Stimulated activated CD8-positive, alpha-beta memory T cell treated with anti-CD3 and anti-CD28 coated beads, Interleukin-12 subunit alpha, Interleukin-12 subunit beta, amount 100 ng/mL, for 1 hour (primary cell): ENCODE data around the gene ENDOG.
"Not testable (repeated sequence)": the region's sequence is repeated elsewhere in the genome, so short reads cannot be mapped to it uniquely, and the experiment has no call there.

ENCODE experiments used
- DNase-seq: peaks from one replicate; pipeline ENCODE4 v3.0.0-alpha.2; 2020; ENCODE audit warnings: low read depth

ENDOG gene

DNA sequence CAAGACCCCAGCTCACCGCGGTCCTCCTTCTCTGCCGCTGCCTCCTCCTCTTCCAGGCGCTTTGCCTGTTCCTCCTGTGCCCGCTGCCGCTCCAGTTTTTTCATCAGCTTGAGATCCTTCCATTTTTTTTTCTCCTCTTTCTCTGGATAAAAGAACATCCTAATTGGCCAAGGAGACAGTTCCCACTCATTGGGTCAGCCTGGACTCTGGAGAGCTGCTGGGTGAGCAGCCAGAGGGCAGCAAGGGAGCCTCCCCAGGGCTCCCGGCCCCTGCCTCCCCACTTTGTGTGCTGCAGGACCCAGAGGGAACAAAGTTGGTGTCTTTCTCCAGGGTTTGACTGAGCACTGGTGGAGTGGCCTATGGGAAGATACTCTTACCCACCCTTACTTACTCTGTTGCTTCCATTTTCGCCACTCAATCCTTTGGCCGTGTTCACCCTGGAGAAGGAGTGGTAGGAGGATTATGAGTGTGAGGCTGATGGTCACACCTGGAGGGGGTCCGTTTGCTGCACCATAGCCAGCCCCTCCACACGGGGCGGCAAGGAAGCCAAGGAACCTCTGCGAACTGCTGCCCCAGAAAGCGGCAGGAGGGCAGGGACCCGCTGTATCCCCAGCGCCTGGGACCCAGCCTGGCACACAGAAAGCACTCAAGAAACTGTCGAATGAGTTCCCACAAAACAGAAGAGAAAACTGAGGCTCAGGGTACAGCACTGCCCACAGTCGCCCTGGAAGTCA is 10.6 kb downstream of the ENDOG start:
- no peak for DNase-seq

DNA sequence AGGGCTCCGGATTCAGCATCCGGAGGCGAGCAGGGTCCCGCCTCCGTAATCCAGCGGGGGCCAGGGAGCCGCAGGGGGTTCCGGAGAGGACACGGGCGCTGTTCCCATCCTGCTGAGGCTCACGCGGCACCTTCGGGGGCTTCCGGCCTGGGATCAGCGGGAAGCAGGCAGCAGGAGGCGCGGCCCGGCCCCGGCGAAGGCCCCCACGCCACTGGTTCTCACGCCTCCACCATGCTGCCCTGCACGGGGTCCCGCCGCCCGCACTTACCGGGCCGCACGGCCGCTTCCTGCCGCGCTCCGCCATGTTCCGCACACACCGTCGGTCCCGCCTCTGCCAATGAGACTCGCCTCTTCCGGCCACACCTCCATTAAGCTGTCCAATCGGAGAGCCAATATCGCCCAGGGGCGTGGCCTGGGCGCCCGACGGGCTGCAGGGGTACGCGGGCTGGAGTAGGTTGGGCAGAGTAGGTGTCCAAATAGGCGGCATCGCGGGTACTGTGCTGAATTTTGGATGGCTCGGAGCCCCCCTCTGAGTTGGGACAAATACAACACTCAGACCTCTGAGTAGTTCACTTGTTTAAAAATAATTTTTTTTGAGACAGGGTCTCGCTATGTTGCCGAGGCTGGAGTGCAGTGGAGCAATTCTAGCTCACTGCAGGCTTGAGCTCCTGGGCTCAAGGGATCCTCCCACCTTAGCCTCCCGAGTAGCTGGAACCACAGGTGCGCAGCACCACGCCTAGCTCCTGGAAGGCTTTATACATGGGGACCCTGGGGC is 11.4 kb downstream of the ENDOG start, which contains the start of gene SPOUT1:
SPOUT1 (minus strand) TSS at position 318 of the 775 bp plus-strand sequence; CDS start at position 304, 14 bp downstream.
- peak; percentile 88 for DNase-seq

DNA sequence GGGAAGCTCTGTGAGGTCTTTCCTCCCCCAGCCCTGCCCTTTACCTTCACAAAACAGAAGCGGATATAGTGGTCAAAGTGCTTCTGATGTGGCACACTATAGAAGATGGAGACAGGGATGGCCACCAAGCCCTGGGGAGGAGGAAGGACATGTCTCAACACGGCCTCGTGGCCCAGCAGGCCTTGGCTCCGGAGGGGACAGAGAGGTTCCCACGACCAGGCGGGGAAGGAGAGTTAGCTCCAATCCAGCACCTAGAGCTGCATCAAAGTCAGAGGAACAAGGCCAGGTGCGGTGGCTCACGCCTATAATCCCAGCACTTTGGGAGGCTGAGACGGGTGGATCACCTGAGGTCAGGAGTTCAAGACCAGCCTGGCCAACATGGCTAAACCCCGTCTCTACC is 15.4 kb downstream of the ENDOG start:
- DNase-seq, result no peak

DNA sequence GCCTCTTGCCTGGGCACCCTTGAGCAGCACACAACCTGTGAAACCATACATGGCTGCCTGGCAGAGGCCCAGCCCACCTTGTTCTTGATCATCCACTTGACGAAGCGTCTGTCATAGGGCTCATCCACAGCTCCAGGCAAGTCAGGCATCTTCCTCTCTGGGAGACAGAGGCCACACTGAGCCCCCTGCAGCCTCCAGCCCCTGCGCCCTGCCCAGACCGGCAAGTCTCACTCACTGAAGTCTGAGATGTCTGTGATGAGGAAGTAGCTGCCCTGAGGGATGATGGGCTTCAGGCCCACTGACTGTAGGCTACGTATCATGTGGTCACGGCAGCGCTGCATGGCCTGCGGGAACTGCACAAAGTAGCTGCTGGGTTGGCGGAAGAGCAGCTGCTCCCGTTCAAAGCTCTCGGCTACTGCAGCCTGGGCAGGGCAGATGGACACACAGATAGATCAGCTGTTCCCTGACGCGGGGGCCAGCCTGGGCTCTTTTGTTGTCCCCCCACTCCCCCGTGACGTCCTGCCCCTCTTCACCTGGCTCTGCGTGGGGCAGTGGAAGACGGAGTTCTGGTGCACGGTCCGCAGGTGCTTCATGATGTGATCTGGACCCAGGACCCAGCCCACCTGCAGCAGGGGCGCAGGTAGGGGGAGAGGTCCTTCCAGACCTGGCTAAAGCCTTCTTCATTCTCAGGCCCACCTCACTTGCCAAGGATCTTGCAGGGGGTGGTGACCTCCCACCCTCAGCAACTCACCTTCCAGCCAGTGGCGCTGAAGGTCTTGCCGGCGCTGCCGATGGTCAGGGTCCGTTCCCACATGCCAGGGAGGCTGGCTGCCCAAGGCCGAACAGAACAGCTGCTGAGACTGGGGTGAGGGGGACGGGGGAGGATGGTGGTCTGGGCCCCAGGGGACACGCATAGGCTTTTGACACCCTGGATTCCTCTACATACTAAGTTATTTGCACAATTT is 17.2 kb downstream of the ENDOG start:
- DNase-seq, result no peak

DNA sequence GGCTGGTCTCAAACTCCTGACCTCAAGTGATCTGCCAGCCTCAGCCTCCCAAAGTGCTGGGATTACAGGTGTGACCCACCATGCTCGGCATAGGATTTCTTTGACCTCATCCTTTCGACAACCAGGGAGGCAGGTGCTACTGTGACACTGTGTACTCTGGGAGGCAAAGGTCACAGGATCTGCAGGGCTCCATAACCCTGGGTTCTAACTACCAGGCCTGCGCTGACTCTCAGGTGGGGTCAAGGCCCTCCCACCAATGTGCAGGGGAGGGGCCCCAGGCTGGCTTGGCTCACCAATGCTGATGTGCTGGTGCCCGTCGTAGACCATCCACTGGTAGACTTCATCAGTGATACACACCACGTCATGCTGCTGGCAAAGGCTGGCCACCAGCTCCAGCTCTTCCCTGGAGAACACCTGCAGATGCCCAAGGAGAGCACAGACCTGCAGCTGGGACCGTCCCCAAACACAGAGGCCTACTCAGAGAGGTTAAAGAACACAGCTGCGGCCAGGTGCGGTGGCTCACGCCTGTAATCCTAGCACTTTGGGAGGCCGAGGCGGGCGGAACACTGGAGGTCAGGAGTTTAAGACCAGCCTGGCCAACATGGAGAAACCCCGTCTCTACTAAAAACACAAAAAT is 18.3 kb downstream of the ENDOG start:
- DNase-seq, result no peak

DNA sequence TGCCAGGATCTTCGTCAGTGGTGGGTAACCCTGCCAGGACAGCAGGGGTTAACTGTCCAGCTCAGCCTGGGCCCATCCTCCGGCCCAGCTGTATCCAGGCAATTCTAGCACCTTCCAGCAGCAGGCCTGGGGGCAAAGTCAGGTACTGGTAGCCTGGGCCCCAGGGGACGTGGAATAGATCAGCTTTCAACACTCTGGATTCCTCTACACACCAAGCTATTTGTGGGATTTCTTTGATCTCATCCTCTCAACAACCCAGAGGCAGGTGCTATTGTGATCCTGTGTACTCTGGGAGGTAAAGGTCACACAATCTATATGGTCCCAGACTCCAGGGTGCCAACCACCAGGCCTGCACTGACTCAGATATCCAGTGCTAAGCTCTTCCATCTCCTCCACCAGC is 20.0 kb downstream of the ENDOG start:
- DNase-seq, result no peak

DNA sequence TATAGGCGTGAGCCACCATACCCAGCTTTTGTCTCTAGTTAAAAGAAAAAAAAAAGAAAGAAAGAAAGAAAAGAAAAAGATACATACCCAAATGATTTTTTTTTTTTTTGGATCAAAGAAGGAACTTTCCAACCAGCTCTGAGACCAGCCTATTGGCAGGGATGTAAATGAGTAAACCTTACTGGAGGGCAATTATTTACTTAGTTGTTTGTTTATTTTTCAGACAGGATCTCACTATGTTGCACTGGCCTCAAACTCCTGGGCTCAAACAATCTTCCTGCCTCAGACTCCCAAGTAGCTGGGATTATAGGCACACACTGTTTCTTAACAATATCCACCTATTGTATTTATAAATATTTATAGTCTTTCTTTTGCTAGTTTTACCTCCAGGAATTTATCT is 22.2 kb downstream of the ENDOG start:
- no peak for DNase-seq

DNA sequence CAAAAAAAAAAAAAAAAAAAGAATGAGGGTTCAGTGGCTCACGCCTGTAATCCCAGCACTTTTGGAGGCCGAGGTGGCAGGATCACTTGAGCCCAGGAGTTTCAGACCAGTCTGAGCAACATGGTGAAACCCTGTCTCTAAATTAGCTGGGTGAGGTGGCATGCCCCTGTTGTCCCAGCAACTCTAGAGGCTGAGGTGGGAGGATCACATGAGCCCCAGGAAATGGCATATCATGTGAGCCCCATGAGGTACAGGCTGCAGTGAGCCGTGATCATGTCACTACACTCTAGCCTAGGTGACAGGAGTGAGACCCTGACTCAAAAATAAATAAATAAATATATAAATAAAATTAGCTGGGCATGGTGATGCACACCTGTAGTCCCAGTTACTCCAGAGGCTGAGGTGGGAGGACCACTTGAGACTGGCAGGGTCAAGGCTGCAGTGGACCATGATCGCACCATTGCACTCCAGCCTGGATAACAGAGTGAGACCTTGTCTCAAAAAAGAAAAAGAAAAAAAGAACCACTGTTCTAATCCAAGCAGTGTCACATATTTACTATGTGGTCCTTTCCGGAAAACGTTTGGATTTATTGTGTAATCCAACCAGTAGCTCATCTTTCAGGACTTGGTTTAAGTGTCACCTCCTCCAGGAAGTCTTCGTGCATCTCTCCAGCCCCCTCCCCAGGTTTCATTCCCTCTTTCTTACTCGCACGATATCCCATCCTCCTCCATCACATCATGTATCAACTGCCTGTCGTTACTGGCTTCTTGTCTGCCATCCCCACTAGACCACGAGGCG is 23.6 kb downstream of the ENDOG start:
- no peak for DNase-seq

DNA sequence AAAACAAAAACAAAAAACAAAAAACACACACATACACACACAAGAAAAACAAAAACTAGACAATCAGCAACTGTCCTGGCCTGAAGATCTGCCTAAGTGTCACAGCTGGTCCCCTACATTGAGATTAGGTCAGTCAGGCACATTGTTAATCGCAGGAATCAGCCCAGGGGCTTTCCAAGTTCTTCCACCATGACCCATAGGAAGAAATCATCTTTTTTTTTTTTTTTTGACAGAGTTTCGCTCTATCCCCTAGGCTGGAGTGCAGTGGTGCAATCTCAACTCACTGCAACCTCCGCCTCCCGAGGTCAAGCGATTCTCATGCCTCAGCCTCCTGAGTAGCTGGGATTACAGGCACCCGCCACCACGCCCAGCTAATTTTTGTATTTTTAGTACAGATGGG is 24.9 kb downstream of the ENDOG start:
- DNase-seq, result not testable (repeated sequence)

DNA sequence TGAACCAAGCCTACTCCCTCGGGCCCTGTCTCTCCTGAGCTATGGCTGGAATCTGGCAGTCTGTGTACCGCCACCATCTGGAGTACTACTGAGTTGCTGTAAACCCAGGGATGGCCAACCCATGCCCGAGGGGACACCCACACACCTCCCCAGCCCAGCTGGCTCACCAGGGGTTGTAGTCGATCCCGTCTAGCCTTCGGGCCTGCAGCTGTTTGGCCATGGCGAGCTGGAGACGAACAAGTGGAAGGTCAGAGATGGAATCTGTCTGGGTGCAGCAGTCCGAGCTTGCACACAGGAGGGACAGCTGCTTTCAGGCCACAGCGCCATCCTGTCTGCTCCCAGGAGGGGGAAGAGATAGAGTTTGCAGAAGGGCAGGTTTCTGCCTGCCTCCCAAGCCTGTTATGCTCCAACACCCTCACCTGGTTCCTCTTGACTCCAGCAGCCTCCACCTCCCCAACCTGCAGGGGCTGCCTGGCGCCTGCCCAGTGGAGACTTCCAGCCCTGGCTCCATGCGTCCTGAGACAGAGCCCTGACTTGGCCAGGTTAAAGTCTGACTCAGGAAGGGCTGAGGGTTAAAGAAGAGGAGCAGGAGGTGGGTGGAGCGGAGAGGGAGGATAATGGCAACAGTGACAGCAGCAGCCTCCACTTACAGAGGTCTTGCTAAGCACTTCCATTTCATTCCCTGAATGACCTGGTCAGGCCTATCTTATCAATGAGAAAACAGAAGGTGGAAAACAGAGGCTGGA is 27.1 kb downstream of the ENDOG start:
- DNase-seq, result no peak

DNA sequence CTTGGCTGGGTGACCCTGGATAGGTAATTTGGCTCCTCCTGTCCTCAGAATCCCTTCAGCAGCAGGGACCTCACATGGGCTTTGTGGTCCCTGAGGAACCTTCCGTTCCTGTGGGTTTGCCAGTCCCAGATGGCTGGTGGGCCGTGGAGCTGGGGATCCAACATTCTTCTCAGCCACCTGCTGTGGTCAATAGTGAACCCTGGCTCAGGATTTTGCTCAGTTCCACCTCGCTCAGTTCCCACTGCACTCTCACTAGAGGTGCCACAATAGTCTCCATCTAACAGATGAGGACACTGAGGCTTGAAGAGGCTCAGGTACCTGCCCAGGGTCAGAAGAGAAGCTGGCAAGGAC is 28.4 kb downstream of the ENDOG start:
- DNase-seq, result no peak

DNA sequence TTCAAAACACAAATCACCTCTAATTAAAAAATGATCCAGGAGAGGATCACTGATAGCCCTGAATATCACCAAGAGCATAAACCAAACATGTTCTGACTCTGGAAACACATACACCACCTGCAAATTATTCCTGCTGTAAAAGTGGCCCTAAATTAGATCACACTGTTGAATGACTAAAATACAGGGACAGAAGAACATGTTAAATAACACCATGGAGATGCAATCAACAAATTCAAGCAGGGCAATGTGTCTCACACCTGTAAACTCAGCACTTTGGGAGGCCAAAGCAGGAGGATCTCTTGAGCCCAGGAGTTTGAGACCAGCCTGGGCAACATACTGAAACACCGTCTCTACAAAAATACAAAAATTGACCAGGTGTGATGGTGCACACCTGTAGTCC is 29.5 kb downstream of the ENDOG start:
- DNase-seq, result no peak

DNA sequence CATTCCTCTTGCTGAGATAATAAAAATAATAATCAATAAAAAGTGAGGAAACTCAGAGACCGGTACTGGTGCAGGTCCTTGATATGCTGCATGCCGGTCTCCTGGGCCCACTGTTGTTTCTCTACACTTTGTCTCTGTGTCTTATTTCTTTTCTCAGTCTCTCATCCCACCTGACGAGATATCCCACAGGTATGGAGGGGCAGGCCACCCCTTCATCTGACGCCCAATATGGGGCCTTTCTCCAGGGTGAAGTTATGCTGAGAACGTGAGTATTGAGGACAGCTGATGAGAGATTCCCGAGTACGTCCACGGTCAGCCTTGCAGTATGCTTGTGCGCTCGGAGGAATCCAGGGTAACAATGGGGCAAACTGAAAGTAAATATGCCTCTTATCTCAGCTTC is 32.7 kb downstream of the ENDOG start:
- DNase-seq, result not testable (repeated sequence)

DNA sequence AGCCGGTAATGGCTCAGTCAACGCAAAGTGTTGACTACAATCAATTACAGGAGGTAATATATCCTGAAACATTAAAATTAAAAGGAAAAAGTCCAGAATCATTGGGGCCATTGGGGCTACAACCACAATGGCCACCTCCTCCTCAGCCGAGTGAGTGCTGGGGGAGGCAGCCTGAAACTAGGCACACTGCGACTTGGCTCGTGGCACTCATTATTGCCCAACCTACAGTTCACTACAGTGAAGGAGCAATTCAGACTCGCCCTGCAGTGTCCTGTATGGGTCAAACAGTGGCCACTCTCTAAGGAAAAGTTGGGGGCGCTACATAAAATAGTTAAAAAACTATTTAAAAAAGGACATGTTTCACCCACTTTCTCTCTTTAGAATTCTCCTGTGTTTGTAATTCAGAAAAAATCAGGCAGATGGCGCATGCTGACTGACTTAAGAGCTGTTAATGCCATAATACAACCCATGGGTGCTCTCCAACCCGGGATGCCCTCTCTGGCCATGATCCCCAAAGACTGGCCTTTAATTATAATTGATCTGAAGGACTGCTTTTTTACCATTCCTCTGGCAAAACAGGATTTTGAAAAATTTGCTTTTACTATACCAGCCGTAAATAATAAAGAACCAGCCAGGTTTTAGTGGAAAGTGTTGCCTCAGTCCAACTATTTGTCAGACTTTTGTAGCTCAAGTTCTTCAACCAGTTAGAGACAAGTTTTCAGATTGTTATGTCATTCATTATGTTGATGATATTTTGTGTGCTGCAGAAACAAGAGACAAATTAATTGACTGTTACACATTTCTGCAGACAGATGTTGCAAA is 33.7 kb downstream of the ENDOG start:
- DNase-seq, result not testable (repeated sequence)

DNA sequence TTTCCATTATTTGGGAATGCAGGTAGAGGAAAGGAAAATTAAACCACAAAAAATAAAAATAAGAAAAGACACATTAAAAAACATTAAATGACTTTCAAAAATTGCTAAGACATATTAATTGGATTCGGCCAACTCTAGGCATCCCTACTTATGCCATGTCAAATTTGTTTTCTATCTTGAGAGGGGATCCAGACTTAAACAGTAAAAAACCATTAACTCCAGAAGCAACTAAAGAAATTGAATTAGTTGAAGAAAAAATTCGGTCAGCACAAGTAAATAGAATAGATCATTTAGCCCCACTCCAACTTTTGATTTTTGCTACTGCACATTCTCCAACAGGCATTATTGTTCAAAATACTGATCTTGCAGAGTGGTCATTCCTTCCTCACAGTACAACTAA is 34.3 kb downstream of the ENDOG start:
- DNase-seq, result not testable (repeated sequence)

DNA sequence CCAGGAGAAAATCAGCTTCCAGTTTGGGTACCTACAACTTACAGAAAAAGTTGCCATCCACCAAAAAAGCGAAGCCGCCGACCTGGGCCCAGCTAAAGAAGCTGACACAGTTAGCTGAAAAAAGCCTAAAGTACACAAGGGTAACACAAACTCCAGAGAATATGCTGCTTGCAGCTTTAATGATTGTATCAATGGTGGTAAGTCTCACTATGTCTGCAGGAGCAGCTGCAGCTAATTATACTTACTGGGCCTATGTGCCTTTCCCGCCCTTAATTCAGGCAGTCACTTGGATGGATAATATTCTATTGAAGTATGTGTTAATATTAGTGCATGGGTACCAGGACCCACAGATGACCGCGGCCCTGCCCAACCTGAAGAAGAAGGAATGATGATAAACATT is 36.2 kb downstream of the ENDOG start:
- DNase-seq, result not testable (repeated sequence)

DNA sequence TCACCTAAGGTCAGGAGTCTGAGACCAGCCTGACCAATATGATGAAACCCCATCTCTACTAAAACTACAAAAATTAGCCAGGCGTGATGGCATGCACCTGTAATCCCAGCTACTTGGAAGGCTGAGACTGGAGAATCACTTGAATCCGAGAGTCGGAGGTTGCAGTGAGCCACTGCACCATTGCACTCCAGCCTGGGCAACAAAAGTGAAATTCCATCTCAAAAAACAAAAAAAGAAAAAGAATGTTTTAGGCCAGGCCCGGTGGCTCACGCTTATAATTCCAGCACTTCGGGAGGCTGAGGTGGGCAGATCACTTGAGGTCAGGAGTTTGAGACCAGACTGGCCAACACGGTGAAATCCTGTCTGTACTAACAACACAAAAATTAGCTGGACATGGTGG is 40.2 kb downstream of the ENDOG start:
- not testable (repeated sequence) for DNase-seq

DNA sequence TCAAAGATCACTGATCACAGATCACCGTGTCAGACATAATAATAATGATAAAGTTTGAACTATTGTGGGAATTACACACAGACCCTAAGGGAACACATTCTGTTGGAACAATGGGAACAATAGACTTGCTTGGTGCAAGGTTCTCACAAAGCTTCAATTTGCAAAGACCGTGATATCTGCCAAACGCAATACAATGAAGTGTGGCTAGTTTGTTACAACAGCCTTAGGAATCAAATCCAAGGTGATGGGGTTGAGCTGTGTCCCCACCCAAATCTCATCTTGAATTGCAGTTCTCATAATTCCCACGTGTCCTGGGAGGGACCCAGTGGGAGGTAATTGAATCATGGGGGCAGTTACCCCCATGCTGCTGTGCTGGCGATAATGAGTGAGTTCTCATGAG is 42.6 kb downstream of the ENDOG start:
- no peak for DNase-seq

DNA sequence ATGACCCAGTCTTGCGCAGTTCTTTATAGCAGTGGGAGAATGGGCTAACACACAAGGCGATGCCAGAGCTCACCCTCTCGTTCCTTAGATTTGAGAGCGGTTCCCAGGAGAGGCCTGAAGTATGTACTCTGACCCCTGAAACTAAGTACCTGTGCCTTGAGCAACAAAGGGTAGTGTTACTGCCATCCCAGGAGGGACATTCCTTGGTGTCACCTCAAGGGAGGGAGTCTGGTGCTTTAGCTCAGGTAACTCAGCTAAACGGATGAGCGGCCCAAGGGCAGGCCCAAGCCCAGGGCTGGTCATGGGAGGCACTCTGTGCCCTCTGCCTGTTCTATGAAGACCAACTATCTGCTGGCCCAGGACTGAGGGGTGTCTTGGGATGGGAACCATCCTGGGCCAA is 43.2 kb downstream of the ENDOG start:
- no peak for DNase-seq
